ENCODE data around the gene ZFC3H1. TPM values are rescaled to one million over a fixed set of nuclear protein-coding genes. Genes with fewer than 3 reads are reported as not detected.

Gene ZFC3H1
- total and polyA plus RNA-seq, 2 of the 13 experiments (the other 11 are each of a cell fraction or from before 2014, with no cell fraction given): 17.1 to 38.3 TPM

GRCh38 chr12:71627438-71628002 is 36.1 kb downstream of the ZFC3H1 start:
- Histone ChIP-seq H3K4me3 (replicated peaks in 1 of 3; ENCODE audit: insufficient read depth in 1 of 3, low read depth in 2 of 3, low read length in 3 of 3) (no peak overlapping the region), H3K4me2 (ENCODE audit: low read depth, low read length) (no peak overlapping the region), H3K9ac (ENCODE audit: insufficient read depth, low read depth, low read length) (no peak overlapping the region), H3K4me1 (ENCODE audit: insufficient read depth, low read length) (peaks cover 7% of the 10 kb centered on the region; the same call in 1 of the 2 replicates), H3K9me3 (ENCODE audit: low read length) (no peaks in the 10 kb centered on the region), H2AFZ (ENCODE audit: low read length) (no peak overlapping the region), H3K27me3 (ENCODE audit: control insufficient read depth in 1 of 2, insufficient read depth in 2 of 2, low read length in 2 of 2) (no peaks in the 10 kb centered on the region), H3K79me2 (ENCODE audit: insufficient read depth, low read length) (no peaks in the 10 kb centered on the region), H4K20me1 (ENCODE audit: insufficient read depth, low read length) (no peaks in the 10 kb centered on the region), H3K27ac (ENCODE audit: extremely low read length, insufficient read depth, low read length) (no peak overlapping the region), H3K36me3 (replicated peaks in 1 of 2; ENCODE audit: control insufficient read depth in 1 of 2, insufficient read depth in 2 of 2, low read length in 2 of 2) (peaks cover 15 to 90% of the 10 kb centered on the region in 2 experiments)
- in situ Hi-C loops (cut with HindIII; ENCODE audit: extremely low pct_ligation_motif_present, low pct_unique_long_range_greater_than_20kb) (no loop called here), intact Hi-C loops (cut with micrococcal nuclease; ENCODE audit: unreplicated experiment) (no loop called here)
- FAIRE-seq (no peak), ATAC-seq (no peak), DNase-seq (ENCODE audit: low spot score) (no peak)
- no TSS peak for BruUV-seq (replicated peaks)
- WGBS (ENCODE audit: low lambda C conversion rate): 89% methylated on average over 2 of the region's 2 CpGs
- ChIA-PET CTCF (ENCODE audit: low intra/inter-chr PET ratio, low total read pairs) (no interaction called here), POLR2A (interaction anchor here (1.1 to 1.8 kb wide), 2 partner anchors 37 to 59 kb away, joined by 3 to 4 read pairs; partner anchors contain the start of genes THAP2 and TMEM19)
- TF ChIP-seq ZBTB21 (CRISPR knock-in tag; IDR thresholded peaks at IDR 0.05) (peak; percentile 55; the same call in 1 of the 2 replicates), ZNF20 (CRISPR knock-in tag; IDR thresholded peaks at IDR 0.05) (no peak), ATF7 (IDR thresholded peaks at IDR 0.05) (0 out of 2 replicates have a peak, but pooled peaks have one; percentile 12), ATF7 (CRISPR knock-in tag; IDR thresholded peaks at IDR 0.05) (no peak)

GRCh38 chr12:71626768-71627167 is 36.9 kb downstream of the ZFC3H1 start:
- FAIRE-seq (no peak), ATAC-seq (no peak), DNase-seq (ENCODE audit: low spot score) (peak; percentile 45)
- peak overlapping the region; percentile 23 for H3K27ac ChIP-seq (ENCODE audit: extremely low read length, insufficient read depth, low read length)
- H3K4me3 ChIP-seq (replicated peaks in 1 of 3; ENCODE audit: insufficient read depth in 1 of 3, low read depth in 2 of 3, low read length in 3 of 3): no peak overlapping the region
- BruUV-seq (replicated peaks): no TSS peak
- intact Hi-C loops (cut with micrococcal nuclease; ENCODE audit: unreplicated experiment) (no loop called here), in situ Hi-C loops (cut with HindIII; ENCODE audit: extremely low pct_ligation_motif_present, low pct_unique_long_range_greater_than_20kb) (no loop called here)
- no peaks in the 10 kb centered on the region for H4K20me1 ChIP-seq (ENCODE audit: insufficient read depth, low read length)
- peaks cover 7% of the 10 kb centered on the region; the same call in 1 of the 2 replicates for H3K4me1 ChIP-seq (ENCODE audit: insufficient read depth, low read length)
- no peak overlapping the region for H3K9ac ChIP-seq (ENCODE audit: insufficient read depth, low read depth, low read length)
- CTCF ChIA-PET (ENCODE audit: low intra/inter-chr PET ratio, low total read pairs): no interaction called here
- 82% methylated on average over 3 of the region's 3 CpGs for WGBS (ENCODE audit: low lambda C conversion rate)
- H3K36me3 ChIP-seq (replicated peaks in 1 of 2; ENCODE audit: control insufficient read depth in 1 of 2, insufficient read depth in 2 of 2, low read length in 2 of 2): peaks cover 17 to 90% of the 10 kb centered on the region in 2 experiments
- no peak overlapping the region for H3K4me2 ChIP-seq (ENCODE audit: low read depth, low read length)
- H2AFZ ChIP-seq (ENCODE audit: low read length): no peak overlapping the region
- H3K9me3 ChIP-seq (ENCODE audit: low read length): no peaks in the 10 kb centered on the region
- POLR2A ChIA-PET: interaction anchor here (1.1 to 1.8 kb wide), 2 partner anchors 37 to 59 kb away, joined by 3 to 4 read pairs; partner anchors contain the start of genes THAP2 and TMEM19
- no peaks in the 10 kb centered on the region for H3K27me3 ChIP-seq (ENCODE audit: control insufficient read depth in 1 of 2, insufficient read depth in 2 of 2, low read length in 2 of 2)
- H3K79me2 ChIP-seq (ENCODE audit: insufficient read depth, low read length): no peaks in the 10 kb centered on the region
- TF ChIP-seq ZSCAN20 (CRISPR knock-in tag; IDR thresholded peaks at IDR 0.05; ENCODE audit: borderline replicate concordance) (no peak), SKIL (CRISPR knock-in tag; IDR thresholded peaks at IDR 0.05; ENCODE audit: borderline replicate concordance) (no peak), POLR2G (IDR thresholded peaks at IDR 0.05; ENCODE audit: low read depth, low read length) (no peak), ZSCAN21 (CRISPR knock-in tag; IDR thresholded peaks at IDR 0.05; ENCODE audit: borderline replicate concordance) (no peak), KLF12 (CRISPR knock-in tag; IDR thresholded peaks at IDR 0.05; ENCODE audit: borderline replicate concordance) (no peak), ZMYM4 (CRISPR knock-in tag; IDR thresholded peaks at IDR 0.05) (no peak), ZNF547 (CRISPR knock-in tag; IDR thresholded peaks at IDR 0.05) (no peak), MAFF (IDR thresholded peaks at IDR 0.05; ENCODE audit: low read depth, low read length) (no peak), CREM (IDR thresholded peaks at IDR 0.05) (0 out of 2 replicates have a peak, but pooled peaks have one; percentile 25), CREM (CRISPR knock-in tag; IDR thresholded peaks at IDR 0.05) (no peak), ASH2L (IDR thresholded peaks at IDR 0.05; ENCODE audit: insufficient read length, low read depth, low read length) (no peak), NONO (IDR thresholded peaks at IDR 0.05) (no peak), NONO (CRISPR knock-in tag; conservative IDR thresholded peaks at IDR 0.05) (no peak), PPARG (CRISPR knock-in tag; conservative IDR thresholded peaks at IDR 0.05) (no peak), ZC3H13 (CRISPR knock-in tag; IDR thresholded peaks at IDR 0.05) (no peak)

All from HepG2 (cell line).